PC-9 (cell line): ENCODE data around the gene DESI2. TPM values are rescaled to one million over a fixed set of nuclear protein-coding genes. Genes with fewer than 3 reads are reported as not detected.

ENCODE experiments used
- BruUV-seq: library from RNA; stranded (reverse); fragments of 400-500 nt; replicated peaks from 2 replicates; lab custom pipeline; 2021; lab: Mats Ljungman, UMichigan
- CTCF ChIA-PET: fragments of 300-600 bp; sonication (Branson Sonifier 250); formaldehyde crosslinking; loops from one replicate; lab custom pipeline; 2022; ENCODE audit warnings: antibody characterized with exemption; lab: Charles Lee
- POLR2A ChIA-PET: fragments of 300-600 bp; sonication (Branson Sonifier 250); formaldehyde crosslinking; loops from one replicate; lab custom pipeline; 2022; ENCODE audit warnings: antibody characterized with exemption; ENCODE audit not compliant: unreplicated experiment; lab: Charles Lee
- DNase-seq, 2 experiments: peaks; one replicate each; pipeline versions ENCODE4 v3.0.0 to v3.0.0-alpha.2; 2015 to 2022; ENCODE audit warnings: mixed read lengths in 1 of 2
- H2AFZ ChIP-seq: fragments of 200-600 bp; sonication (generic); 2 replicates; pipeline ENCODE4 v1.8.1; 2017; ENCODE audit warnings: antibody characterized with exemption
- H3F3A ChIP-seq: fragments of 200-600 bp; sonication (generic); 2 replicates; pipeline ENCODE4 v1.8.1; 2017; ENCODE audit warnings: antibody characterized with exemption, mild to moderate bottlenecking, low read depth; ENCODE audit not compliant: insufficient read depth
- H3K27ac ChIP-seq: fragments of 200-600 bp; sonication (generic); 2 replicates; pipeline ENCODE4 v1.6.1; 2016; ENCODE audit warnings: mixed run types
- H3K27me3 ChIP-seq: fragments of 200-600 bp; sonication (generic); 2 replicates; pipeline ENCODE4 v1.6.1; 2016; ENCODE audit warnings: low read depth, mixed run types; ENCODE audit not compliant: insufficient read depth
- H3K36me3 ChIP-seq: fragments of 200-600 bp; sonication (generic); 2 replicates; pipeline ENCODE4 v1.6.1; 2016; ENCODE audit warnings: low read depth, mixed run types
- H3K4me1 ChIP-seq: fragments of 200-600 bp; sonication (generic); replicated peaks from 2 replicates; pipeline ENCODE4 v1.6.1; 2016; ENCODE audit warnings: mixed run types; ENCODE audit not compliant: insufficient read depth
- H3K4me2 ChIP-seq: fragments of 200-600 bp; sonication (generic); 2 replicates; pipeline ENCODE4 v1.6.1; 2017; ENCODE audit warnings: mixed run types
- H3K4me3 ChIP-seq: fragments of 200-600 bp; sonication (generic); 2 replicates; pipeline ENCODE4 v1.6.1; 2016; ENCODE audit warnings: mixed run types
- H3K79me2 ChIP-seq: fragments of 200-600 bp; sonication (generic); 2 replicates; pipeline ENCODE4 v1.6.1; 2017; ENCODE audit warnings: low read depth, mixed run types
- H3K9me2 ChIP-seq: fragments of 200-600 bp; sonication (generic); 2 replicates; pipeline ENCODE4 v1.8.1; 2017; ENCODE audit warnings: mild to moderate bottlenecking; ENCODE audit not compliant: insufficient read depth
- H3K9me3 ChIP-seq: fragments of 200-600 bp; sonication (generic); 2 replicates; pipeline ENCODE4 v1.8.1; 2016; ENCODE audit warnings: low read depth; ENCODE audit not compliant: insufficient read depth
- H4K20me1 ChIP-seq: fragments of 200-600 bp; sonication (generic); 2 replicates; pipeline ENCODE4 v1.8.1; 2017; ENCODE audit not compliant: insufficient read depth
- EZH2 ChIP-seq: fragments of 200-600 bp; sonication (generic); IDR thresholded peaks from 2 replicates; pipeline ENCODE4 v1.8.0; 2017; ENCODE audit warnings: antibody characterized with exemption, low read depth
- intact Hi-C: fragments of 100-400 bp; cut with micrococcal nuclease; formaldehyde crosslinking; loops from one replicate; pipeline ENCODE4 v1.10.0; 2022; ENCODE audit not compliant: unreplicated experiment
- total RNA-seq: library from RNA; stranded (reverse); gene quantifications from 2 replicates; pipeline ENCODE4 v1.2.3, GENCODE V29; 2021
- TF ChIP-seq, protein P1 (sequence below): fragments of 200-600 bp; sonication (generic); conservative IDR thresholded peaks from 2 replicates; pipeline ENCODE4 v1.6.1; 2017; ENCODE audit warnings: mixed run types, antibody characterized with exemption, mild to moderate bottlenecking, moderate library complexity

DESI2 gene
- total RNA-seq, 1 experiment from 2014 or later, result 45.8 TPM

DNA sequence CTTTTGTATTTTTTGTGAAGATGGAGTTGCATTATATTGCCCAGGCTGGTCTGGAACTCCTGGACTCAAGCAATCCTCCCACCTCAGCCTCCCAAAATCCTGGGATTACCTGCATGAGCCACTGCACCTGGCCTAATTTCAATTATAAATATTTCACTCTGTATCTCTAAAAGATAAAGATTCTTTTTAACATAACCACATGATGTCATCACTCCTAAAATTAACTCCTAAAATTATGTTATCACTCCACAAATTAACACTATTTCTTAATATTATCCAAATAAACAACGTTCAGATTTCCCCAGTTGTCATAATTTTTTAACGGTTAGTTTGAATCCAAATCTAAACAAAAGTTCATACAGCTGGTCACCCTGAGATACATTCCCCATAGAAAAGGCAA lies 43.0 kb downstream of the DESI2 start:
- H3K9me3 ChIP-seq, result no peaks in the 10 kb centered on the region; the same call in 1 of the 2 replicates
- CTCF ChIA-PET, result no interaction called here
- H3K27me3 ChIP-seq, result no peaks in the 10 kb centered on the region
- no peaks in the 10 kb centered on the region for H3K4me1 ChIP-seq
- H2AFZ ChIP-seq, result no peak overlapping the region
- no peaks in the 10 kb centered on the region for H3F3A ChIP-seq
- no peaks in the 10 kb centered on the region; the same call in 1 of the 2 replicates for H4K20me1 ChIP-seq
- no peaks in the 10 kb centered on the region for H3K79me2 ChIP-seq
- TF ChIP-seq, protein P1, sequence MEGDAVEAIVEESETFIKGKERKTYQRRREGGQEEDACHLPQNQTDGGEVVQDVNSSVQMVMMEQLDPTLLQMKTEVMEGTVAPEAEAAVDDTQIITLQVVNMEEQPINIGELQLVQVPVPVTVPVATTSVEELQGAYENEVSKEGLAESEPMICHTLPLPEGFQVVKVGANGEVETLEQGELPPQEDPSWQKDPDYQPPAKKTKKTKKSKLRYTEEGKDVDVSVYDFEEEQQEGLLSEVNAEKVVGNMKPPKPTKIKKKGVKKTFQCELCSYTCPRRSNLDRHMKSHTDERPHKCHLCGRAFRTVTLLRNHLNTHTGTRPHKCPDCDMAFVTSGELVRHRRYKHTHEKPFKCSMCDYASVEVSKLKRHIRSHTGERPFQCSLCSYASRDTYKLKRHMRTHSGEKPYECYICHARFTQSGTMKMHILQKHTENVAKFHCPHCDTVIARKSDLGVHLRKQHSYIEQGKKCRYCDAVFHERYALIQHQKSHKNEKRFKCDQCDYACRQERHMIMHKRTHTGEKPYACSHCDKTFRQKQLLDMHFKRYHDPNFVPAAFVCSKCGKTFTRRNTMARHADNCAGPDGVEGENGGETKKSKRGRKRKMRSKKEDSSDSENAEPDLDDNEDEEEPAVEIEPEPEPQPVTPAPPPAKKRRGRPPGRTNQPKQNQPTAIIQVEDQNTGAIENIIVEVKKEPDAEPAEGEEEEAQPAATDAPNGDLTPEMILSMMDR, result no peak
- TF ChIP-seq EZH2, result no peak
- no peak for DNase-seq
- no peak overlapping the region for H3K4me3 ChIP-seq
- intact Hi-C loops, result no loop called here
- no peak overlapping the region for H3K4me2 ChIP-seq
- no peaks in the 10 kb centered on the region for H3K9me2 ChIP-seq
- BruUV-seq, result no TSS peak
- H3K36me3 ChIP-seq, result peaks cover 13% of the 10 kb centered on the region; the same call in 1 of the 2 replicates
- POLR2A ChIA-PET, result no interaction called here
- H3K27ac ChIP-seq, result no peak overlapping the region

DNA sequence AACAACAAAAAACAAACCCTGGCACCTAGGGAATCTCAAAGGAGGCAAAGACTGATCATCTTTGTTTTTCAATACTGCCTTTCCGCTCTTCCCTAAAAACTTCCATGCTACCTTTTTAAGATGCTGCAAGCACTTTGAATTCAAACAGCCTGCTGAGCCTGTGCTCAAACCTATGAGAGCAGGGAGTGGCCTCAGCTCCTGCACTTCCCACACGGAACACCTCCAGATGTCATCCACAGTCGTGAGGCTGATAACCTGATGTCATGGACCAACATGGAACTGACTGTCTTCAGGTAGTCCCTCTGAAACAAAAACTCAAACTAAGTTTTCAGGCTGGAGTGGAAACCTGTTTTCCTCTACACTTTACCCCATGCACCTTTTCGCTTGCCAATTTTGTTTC lies 46.8 kb downstream of the DESI2 start:
- CTCF ChIA-PET, result no interaction called here
- Histone ChIP-seq H4K20me1 (no peaks in the 10 kb centered on the region), H2AFZ (no peak overlapping the region), H3K4me2 (no peak overlapping the region), H3K4me3 (no peak overlapping the region), H3F3A (no peaks in the 10 kb centered on the region), H3K4me1 (no peaks in the 10 kb centered on the region), H3K27ac (no peak overlapping the region), H3K9me2 (no peaks in the 10 kb centered on the region), H3K36me3 (peaks cover 13% of the 10 kb centered on the region; the same call in 1 of the 2 replicates), H3K79me2 (no peaks in the 10 kb centered on the region), H3K9me3 (no peaks in the 10 kb centered on the region; the same call in 1 of the 2 replicates), H3K27me3 (no peaks in the 10 kb centered on the region)
- intact Hi-C loops, result loop anchor here (10.0 kb wide), 1 partner anchor 95 kb away; no protein-coding TSS in a partner anchor
- BruUV-seq, result no TSS peak
- POLR2A ChIA-PET, result no interaction called here
- DNase-seq, result no peak
- TF ChIP-seq, protein P1, result no peak
- TF ChIP-seq EZH2, result no peak

DNA sequence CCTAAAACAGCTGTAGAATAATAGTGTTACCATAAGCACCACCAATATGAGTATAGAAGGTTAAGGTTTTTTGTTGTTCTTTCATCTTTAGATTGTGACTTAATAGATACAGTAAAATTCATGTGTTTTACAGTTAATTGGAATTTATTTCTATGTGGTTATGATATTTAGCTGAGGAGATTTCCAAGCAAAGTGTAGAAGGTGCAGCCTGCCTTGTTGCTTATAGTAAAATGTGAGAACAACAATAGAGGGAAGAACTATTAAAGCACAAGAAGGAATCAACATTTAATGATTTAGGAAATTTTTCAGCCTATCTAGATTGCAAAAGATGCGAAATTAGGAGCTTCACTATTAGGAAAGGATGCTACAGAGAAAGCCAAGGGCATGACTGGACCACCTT lies 47.9 kb downstream of the DESI2 start:
- no peak overlapping the region for H2AFZ ChIP-seq
- H3K79me2 ChIP-seq, result no peaks in the 10 kb centered on the region
- no TSS peak for BruUV-seq
- POLR2A ChIA-PET, result interaction anchor here (0.6 kb wide), 1 partner anchor 49 kb away, joined by 14 read pairs; no protein-coding TSS in a partner anchor
- no peak overlapping the region for H3K4me3 ChIP-seq
- no peak for TF ChIP-seq EZH2
- TF ChIP-seq, protein P1, result no peak
- no peak overlapping the region for H3K27ac ChIP-seq
- intact Hi-C loops, result loop anchor here (10.0 kb wide), 1 partner anchor 94 kb away; no protein-coding TSS in a partner anchor
- H4K20me1 ChIP-seq, result no peaks in the 10 kb centered on the region
- H3K4me1 ChIP-seq, result no peaks in the 10 kb centered on the region
- DNase-seq, result no peak
- no peaks in the 10 kb centered on the region; the same call in 1 of the 2 replicates for H3K9me3 ChIP-seq
- H3K27me3 ChIP-seq, result no peaks in the 10 kb centered on the region
- H3F3A ChIP-seq, result no peaks in the 10 kb centered on the region; the same call in 1 of the 2 replicates
- H3K4me2 ChIP-seq, result no peak overlapping the region
- H3K36me3 ChIP-seq, result peaks cover 13% of the 10 kb centered on the region
- H3K9me2 ChIP-seq, result no peaks in the 10 kb centered on the region
- CTCF ChIA-PET, result no interaction called here
